ENCODE results near the gene MLXIPL. TPM values are rescaled to one million over a fixed set of nuclear protein-coding genes. Genes with fewer than 3 reads are reported as not detected.
A peak's percentile ranks its signal among the peaks of the same experiment; 100 is the strongest.
"Not testable (repeated sequence)": the region's sequence is repeated elsewhere in the genome, so short reads cannot be mapped to it uniquely, and the experiment has no call there.

The MLXIPL gene
- total RNA-seq, 2 donors from 2014 or later, result 39.7 to 58.0 TPM

- Histone ChIP-seq H3K9me3 (ENCODE audit: control insufficient read depth, low read length) (no peaks in the 10 kb centered on the region), H3K9ac (ENCODE audit: extremely low read depth, low read length, poor library complexity, severe bottlenecking) (no peak overlapping the region), H3K4me1 (ENCODE audit: control insufficient read depth, insufficient read depth, low read length) (peaks cover 3% of the 10 kb centered on the region), H3K27me3 (ENCODE audit: control insufficient read depth, insufficient read depth, low read length, poor library complexity, severe bottlenecking) (no peaks in the 10 kb centered on the region), H3K36me3 (ENCODE audit: control insufficient read depth, insufficient read depth, low read length) (no peaks in the 10 kb centered on the region), H3K4me3 (ENCODE audit: low read length) (no peak overlapping the region), H3K27ac (ENCODE audit: low read depth, low read length) (no peak overlapping the region)
- Mint-ChIP-seq H3K36me3 (ENCODE audit: low read depth) (peaks cover 19% of the 10 kb centered on the region), H3K4me3 (peak overlapping the region; percentile 9), H3K9me3 (no peaks in the 10 kb centered on the region), H3K27me3 (ENCODE audit: insufficient read depth) (peaks cover 5% of the 10 kb centered on the region), H3K27ac (peak overlapping the region; percentile 68), H3K4me1 (peaks cover 13% of the 10 kb centered on the region)
- peak; percentile 91 for DNase-seq
- 13 to 28% methylated on average over 5 to 11 of the region's 11 CpGs for WGBS, 2 experiments (ENCODE audit: insufficient coverage in 1 of 2, insufficient read length in 1 of 2)
- peak; percentile 74 for TF ChIP-seq CTCF (conservative IDR thresholded peaks at IDR 0.05)
Measured at GRCh38 chr7:73612598-73613269, 11.6 kb downstream of the MLXIPL start.

DNA sequence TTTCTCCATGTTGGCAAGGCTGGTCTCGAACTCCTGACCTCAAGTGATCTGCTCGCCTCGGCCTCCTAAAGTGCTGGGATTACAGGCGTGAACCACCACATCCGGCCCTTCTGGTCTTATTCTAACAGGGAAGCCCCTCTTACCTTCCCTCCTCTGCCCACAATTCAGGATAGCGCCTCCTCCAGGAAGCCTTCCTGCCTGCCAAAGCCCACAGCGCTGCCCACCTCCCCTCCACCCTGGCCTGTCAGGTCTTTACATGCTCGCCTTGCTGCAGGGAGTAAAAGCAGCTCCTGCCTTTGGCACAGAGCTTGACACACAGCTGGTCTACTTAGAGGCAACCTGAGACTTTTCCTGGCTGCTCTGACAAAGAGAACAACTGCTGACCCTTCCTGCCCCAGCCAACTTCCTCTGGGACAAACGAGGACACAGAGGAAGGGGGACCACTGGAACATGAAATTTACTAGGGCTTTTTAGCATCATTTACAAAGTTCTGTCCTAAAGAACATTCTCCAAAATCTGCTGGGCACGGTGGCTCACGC, 13.2 kb downstream of the MLXIPL start:
- peaks cover 17% of the 10 kb centered on the region for H3K36me3 Mint-ChIP-seq (ENCODE audit: low read depth)

GRCh38 chr7:73610105-73610504, 14.2 kb downstream of the MLXIPL start:
- Histone ChIP-seq H3K9ac (ENCODE audit: extremely low read depth, low read length, poor library complexity, severe bottlenecking) (no peak overlapping the region), H3K4me3 (ENCODE audit: low read length) (no peak overlapping the region), H3K4me1 (ENCODE audit: control insufficient read depth, insufficient read depth, low read length) (peaks cover 3% of the 10 kb centered on the region), H3K36me3 (ENCODE audit: control insufficient read depth, insufficient read depth, low read length) (no peaks in the 10 kb centered on the region), H3K27me3 (ENCODE audit: control insufficient read depth, insufficient read depth, low read length, poor library complexity, severe bottlenecking) (no peaks in the 10 kb centered on the region), H3K27ac (ENCODE audit: low read depth, low read length) (no peak overlapping the region), H3K9me3 (ENCODE audit: control insufficient read depth, low read length) (no peaks in the 10 kb centered on the region)
- Mint-ChIP-seq H3K4me1 (peaks cover 13% of the 10 kb centered on the region), H3K4me3 (no peak overlapping the region), H3K27me3 (ENCODE audit: insufficient read depth) (peaks cover 12% of the 10 kb centered on the region), H3K9me3 (no peaks in the 10 kb centered on the region), H3K36me3 (ENCODE audit: low read depth) (peaks cover 13% of the 10 kb centered on the region), H3K27ac (no peak overlapping the region)
- 87 to 93% methylated on average over 4 of the region's 4 CpGs for WGBS, 2 experiments (ENCODE audit: insufficient coverage in 1 of 2, insufficient read length in 1 of 2)
- TF ChIP-seq CTCF (conservative IDR thresholded peaks at IDR 0.05), result no peak
- DNase-seq, result no peak

More for the DNA sequence above, 13.2 kb downstream of the MLXIPL start:
- H3K27me3 ChIP-seq (ENCODE audit: control insufficient read depth, insufficient read depth, low read length, poor library complexity, severe bottlenecking), result no peaks in the 10 kb centered on the region
- DNase-seq, result peak; percentile 74
- no peak overlapping the region for H3K27ac ChIP-seq (ENCODE audit: low read depth, low read length)
- H3K4me3 Mint-ChIP-seq, result no peak overlapping the region
- H3K4me1 Mint-ChIP-seq, result peaks cover 13% of the 10 kb centered on the region
- H3K9ac ChIP-seq (ENCODE audit: extremely low read depth, low read length, poor library complexity, severe bottlenecking), result no peak overlapping the region
- H3K27me3 Mint-ChIP-seq (ENCODE audit: insufficient read depth), result peaks cover 10% of the 10 kb centered on the region
- H3K4me1 ChIP-seq (ENCODE audit: control insufficient read depth, insufficient read depth, low read length), result peaks cover 3% of the 10 kb centered on the region
- TF ChIP-seq CTCF (conservative IDR thresholded peaks at IDR 0.05), result peak; percentile 41
- WGBS, 2 experiments (ENCODE audit: insufficient coverage in 1 of 2, insufficient read length in 1 of 2), result 88 to 89% methylated on average over 7 to 11 of the region's 11 CpGs
- no peaks in the 10 kb centered on the region for H3K9me3 ChIP-seq (ENCODE audit: control insufficient read depth, low read length)
- no peaks in the 10 kb centered on the region for H3K36me3 ChIP-seq (ENCODE audit: control insufficient read depth, insufficient read depth, low read length)
- no peaks in the 10 kb centered on the region for H3K9me3 Mint-ChIP-seq
- no peak overlapping the region for H3K4me3 ChIP-seq (ENCODE audit: low read length)
- peak overlapping the region; percentile 11 for H3K27ac Mint-ChIP-seq

GRCh38 chr7:73607692-73607983, 16.7 kb downstream of the MLXIPL start:
- H3K4me1 Mint-ChIP-seq; H3K27me3 ChIP-seq (ENCODE audit: control insufficient read depth, insufficient read depth, low read length, poor library complexity, severe bottlenecking); H3K27ac ChIP-seq (ENCODE audit: low read depth, low read length); H3K4me3 Mint-ChIP-seq; H3K36me3 Mint-ChIP-seq (ENCODE audit: low read depth); H3K4me1 ChIP-seq (ENCODE audit: control insufficient read depth, insufficient read depth, low read length); DNase-seq; H3K9ac ChIP-seq (ENCODE audit: extremely low read depth, low read length, poor library complexity, severe bottlenecking); H3K27ac Mint-ChIP-seq; H3K36me3 ChIP-seq (ENCODE audit: control insufficient read depth, insufficient read depth, low read length); H3K4me3 ChIP-seq (ENCODE audit: low read length); H3K9me3 Mint-ChIP-seq; H3K9me3 ChIP-seq (ENCODE audit: control insufficient read depth, low read length): not testable (repeated sequence)
- 85 to 93% methylated on average over 3 to 4 of the region's 5 CpGs for WGBS, 2 experiments (ENCODE audit: insufficient coverage in 1 of 2, insufficient read length in 1 of 2)
- peaks cover 15% of the 10 kb centered on the region for H3K27me3 Mint-ChIP-seq (ENCODE audit: insufficient read depth)
